Measurements from ENCODE around the gene DLG2.
"Not testable (repeated sequence)": the region's sequence is repeated elsewhere in the genome, so short reads cannot be mapped to it uniquely, and the experiment has no call there.

The DLG2 gene

DNA sequence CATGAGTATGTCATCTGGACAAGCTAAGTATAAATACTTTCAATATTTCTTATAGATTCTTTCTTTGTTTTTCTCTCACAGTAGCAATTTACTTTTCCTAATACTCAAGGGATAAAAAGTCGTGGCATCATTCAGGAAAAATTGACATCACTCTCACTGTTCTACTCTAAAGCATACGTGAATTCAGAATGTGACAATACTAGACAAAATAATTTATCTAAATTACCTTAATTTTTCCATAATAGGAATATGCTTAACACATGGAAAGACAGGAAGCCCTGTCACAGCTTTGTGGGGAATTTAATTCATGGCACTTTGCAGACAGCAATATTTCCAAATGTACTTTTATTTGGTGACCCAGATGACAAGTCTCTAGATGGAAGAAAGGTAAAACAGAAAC, 394.6 kb downstream of the DLG2 start:
- no peak for DNase-seq (ENCODE audit: low read depth, low spot score)

DNA sequence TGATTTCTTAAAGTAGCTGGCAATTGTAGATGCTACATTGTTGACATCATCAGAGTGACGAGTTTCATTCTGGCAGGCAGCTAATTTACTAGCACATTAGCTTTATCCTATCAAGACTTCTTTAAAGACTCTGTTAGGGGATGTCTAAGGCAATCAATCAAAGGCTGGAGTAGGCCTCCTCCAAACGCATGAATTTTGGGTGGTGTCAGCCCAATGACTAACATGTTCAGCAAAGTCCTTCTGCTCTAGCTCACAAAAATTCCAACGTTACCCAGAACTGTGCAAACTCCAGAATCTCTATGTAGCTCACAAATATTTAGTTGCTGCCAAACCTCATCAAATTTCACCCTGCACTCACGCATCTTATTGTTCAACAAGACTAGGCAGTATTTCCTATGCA, 395.6 kb downstream of the DLG2 start:
- no peak for DNase-seq (ENCODE audit: low read depth, low spot score)

GRCh38 chr11:85229723-85230122, 397.4 kb downstream of the DLG2 start:
- not testable (repeated sequence) for DNase-seq (ENCODE audit: low read depth, low spot score)

GRCh38 chr11:85196968-85197367, 430.2 kb downstream of the DLG2 start:
- no peak for DNase-seq (ENCODE audit: low read depth, low spot score)

DNA sequence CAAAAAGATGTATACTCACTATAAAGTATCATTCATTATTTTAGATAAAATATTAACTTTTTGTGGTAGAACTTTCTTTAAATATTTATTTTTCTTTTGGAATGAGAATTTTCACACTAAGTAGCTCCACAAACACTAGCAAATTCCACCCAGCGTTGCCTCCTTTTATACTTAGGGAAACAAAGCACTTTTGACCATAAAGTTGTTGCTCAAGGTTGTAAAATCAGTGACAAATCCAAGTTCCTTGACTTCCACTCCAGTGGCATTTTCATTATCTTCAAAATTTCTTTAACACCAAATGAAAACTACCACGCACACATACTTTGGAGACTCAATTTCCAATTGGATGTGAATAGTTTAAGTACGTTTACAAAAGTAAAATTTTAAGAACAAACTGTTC, 431.2 kb downstream of the DLG2 start:
- DNase-seq (ENCODE audit: low read depth, low spot score) = no peak

- DNase-seq (ENCODE audit: low read depth, low spot score) = no peak
Measured at GRCh38 chr11:85187992-85188391, 439.2 kb downstream of the DLG2 start.

GRCh38 chr11:85184721-85185120, 442.4 kb downstream of the DLG2 start:
- no peak for DNase-seq (ENCODE audit: low read depth, low spot score)

GRCh38 chr11:85182441-85183387, 444.4 kb downstream of the DLG2 start:
- DNase-seq (ENCODE audit: low read depth, low spot score) = no peak

DNA sequence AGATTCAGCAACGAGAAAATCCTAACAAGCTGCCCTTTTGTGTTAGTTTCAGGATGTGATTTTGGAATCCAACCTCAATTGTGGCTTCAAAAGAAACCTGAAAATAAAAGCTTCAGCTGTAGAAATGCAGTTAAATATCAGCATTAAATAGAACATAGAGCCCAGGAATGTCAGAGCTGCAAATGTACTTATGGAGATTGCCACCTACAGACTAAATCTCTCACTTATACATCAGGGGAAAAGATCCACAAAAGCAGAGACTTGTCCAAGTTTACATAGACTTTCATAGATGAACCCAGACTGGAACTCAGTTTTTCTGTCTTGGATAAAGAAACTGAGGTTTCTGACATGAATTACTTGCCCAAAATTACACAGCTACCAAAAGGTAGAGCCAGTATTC, 446.6 kb downstream of the DLG2 start:
- no peak for DNase-seq (ENCODE audit: low read depth, low spot score)

DNA sequence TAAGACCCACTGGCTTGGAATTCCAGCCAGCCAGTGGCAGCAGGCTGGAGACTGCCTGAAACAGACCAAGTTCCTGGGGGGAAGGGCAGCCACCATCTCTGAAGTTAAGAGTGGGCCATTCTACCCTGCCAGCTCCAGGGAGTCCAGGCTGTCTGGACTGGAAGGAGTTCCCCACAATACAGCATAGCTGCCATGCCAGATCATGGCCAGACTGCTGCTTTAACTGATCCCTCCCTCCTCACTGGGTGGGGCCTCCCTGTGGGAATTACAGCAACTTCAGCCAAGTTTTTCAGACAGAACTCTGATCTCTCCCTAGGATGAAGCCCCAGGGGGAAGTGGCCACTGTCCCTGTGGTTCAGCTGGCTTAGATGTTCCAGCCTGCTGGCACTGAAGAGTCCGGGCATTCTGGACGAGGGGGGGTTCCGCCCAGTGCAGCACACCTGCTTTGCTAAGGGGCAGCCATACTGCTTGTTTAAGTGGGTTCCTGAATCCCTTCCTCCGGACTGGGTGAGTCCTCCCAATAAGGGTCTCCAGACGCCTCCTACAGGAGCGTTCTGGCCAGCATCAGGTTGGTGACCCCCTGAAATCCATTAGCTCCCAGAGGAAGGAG, 455.4 kb downstream of the DLG2 start:
- DNase-seq (ENCODE audit: low read depth, low spot score) = no peak

- peak; percentile 17 for DNase-seq (ENCODE audit: low read depth, low spot score)
Measured at GRCh38 chr11:85170184-85170583, 457.0 kb downstream of the DLG2 start.

DNA sequence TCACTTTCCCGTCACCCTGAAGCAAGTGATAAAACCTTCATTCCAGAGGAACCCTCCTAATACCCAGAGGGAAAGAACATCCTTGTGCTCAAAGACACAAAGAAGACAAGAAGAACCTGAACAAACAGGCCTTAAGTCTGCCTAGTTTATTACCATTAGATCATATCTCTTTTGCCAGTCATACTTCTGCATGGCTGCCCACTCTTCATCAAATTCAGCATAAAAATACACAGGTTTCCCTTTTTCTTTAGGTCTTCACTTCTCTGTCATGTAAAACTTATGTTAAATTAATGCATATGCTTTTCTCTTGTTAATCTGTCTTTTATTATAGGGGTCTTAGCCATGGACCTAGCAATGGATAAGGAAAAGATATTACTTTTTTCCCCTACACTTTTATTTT, 459.7 kb downstream of the DLG2 start:
- no peak for DNase-seq (ENCODE audit: low read depth, low spot score)

DNA sequence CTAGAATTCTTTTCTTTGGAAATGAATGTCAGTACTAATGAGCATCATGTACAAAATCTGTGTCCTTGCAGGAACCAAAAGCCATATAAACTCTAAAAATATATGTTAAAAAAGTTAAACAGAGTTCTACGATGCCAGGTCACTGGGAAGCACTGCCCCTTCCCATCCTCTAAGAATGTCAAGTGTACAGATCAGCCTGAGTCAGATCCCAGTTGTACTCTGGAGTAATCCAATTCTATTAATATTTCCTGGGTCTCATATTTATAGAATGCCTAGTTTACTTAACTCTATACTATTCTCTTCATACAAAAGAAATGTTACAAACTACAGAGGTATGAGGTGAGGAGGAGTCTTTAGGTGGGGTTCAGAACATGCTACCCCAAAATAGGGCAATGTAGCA, 460.1 kb downstream of the DLG2 start:
- DNase-seq (ENCODE audit: low read depth, low spot score) = no peak

GRCh38 chr11:85165819-85166218, 461.3 kb downstream of the DLG2 start:
- no peak for DNase-seq (ENCODE audit: low read depth, low spot score)

DNA sequence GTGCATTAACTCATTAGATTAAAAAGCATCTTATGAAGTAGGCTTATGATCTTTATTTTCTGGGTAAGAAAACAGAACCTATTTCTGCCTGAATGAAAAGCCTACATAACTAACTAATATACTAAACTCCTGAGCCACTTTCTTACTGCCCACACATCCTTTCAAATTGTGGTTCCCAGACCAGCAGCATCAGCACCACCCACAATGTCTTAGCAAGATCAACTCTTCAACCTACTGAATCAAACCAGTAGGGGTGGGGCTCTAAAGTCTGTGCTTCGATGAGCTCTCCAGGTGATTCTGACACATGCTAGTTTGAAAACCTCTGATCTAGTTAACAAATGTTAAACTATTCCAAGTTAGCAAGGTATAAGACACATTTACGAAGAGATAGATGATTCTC, 462.4 kb downstream of the DLG2 start:
- DNase-seq (ENCODE audit: low read depth, low spot score) = no peak

DNA sequence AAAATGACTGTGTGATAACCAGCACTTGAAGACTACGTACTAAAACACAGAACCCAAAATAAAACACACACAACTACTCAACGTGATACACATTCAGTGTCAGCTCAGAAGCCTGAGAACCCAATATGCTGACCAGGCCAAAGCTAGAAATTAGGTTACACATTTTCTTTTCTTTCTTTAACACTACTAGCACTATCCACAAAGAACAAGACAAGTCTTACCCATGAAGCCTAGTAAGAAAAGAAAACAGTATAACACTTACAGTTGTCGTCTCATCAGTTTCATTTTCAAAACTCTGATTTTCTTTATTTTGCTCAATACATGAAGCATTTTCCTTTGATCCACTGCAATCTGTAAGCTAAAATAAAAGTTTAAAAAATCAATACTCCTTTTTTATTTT, 472.9 kb downstream of the DLG2 start:
- DNase-seq (ENCODE audit: low read depth, low spot score) = no peak

GRCh38 chr11:85137597-85137996, 489.5 kb downstream of the DLG2 start:
- DNase-seq (ENCODE audit: low read depth, low spot score) = no peak

GRCh38 chr11:85133636-85134035, 493.5 kb downstream of the DLG2 start:
- no peak for DNase-seq (ENCODE audit: low read depth, low spot score)

DNA sequence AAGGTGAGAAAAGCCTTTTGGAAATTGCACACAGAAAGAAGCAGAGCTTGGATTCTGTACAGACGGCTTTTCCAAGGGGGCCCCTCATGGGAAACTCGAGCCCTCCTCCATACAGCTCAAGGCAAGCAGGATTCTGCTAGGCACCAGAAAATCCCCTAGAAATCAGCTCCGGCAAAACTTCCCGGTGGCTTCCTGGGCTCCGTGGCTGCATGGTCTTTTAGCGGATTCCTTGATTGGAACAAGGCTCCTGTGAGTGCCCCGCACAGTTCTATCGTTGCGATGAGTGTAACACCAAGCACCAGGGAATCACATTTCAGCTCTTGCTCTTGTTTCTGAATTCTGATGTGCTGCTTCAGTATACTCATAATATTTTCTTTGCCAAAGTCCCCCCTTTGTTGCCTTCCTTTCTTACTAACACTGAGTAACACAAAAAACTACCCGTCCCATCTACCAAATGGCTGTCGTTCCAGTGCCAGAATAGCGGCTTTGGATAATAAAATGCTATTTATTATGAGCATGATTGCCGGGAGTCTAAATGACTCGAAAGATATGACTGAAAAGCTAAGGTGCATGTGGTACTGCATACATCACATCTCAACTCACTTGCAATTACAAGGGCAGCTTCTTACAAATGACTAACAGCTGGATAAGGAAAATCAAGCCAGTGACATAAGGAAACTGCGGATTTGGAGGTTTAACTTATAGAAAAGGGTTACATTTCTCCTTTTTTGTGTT, 494.1 kb downstream of the DLG2 start:
- DNase-seq (ENCODE audit: low read depth, low spot score) = no peak

- no peak for DNase-seq (ENCODE audit: low read depth, low spot score)
Measured at GRCh38 chr11:85127349-85127748, 499.8 kb downstream of the DLG2 start.

- DNase-seq (ENCODE audit: low read depth, low spot score) = no peak
Measured at GRCh38 chr11:85123752-85124231, 503.4 kb downstream of the DLG2 start.

DNA sequence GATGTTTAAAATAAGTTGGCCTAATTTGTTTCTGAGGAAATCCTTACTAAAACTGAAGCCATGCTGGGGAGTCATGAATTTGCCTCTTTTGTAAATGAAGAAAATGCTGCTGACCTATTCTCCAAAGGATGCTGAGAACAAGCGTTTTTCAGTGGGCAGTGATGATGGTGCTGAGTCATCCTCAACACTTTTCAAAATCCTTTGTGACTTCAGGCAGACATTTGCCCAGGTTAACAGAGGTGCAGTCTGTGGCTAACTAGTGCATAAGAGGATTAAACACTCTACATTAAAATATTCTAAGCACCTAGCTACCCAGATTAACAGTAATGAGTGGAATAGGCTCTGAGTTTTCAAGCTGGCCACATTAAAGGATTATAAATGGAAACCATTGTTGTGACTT, 509.0 kb downstream of the DLG2 start:
- no peak for DNase-seq (ENCODE audit: low read depth, low spot score)
